Endodermal cell (in vitro differentiated cells): Measurements from ENCODE around the gene SMYD3. TPM values are rescaled to one million over a fixed set of nuclear protein-coding genes. Genes with fewer than 3 reads are reported as not detected.

Experiments
- DNase-seq: peaks from one replicate; pipeline ENCODE4 v3.0.0-alpha.2; 2017
- H3K27ac ChIP-seq: 2 replicates; pipeline ENCODE4 v1.5.1; 2013; ENCODE audit warnings: mild to moderate bottlenecking, low read depth, low read length, moderate library complexity
- H3K27me3 ChIP-seq: 2 replicates; pipeline ENCODE4 v1.6.1; 2013; ENCODE audit warnings: mild to moderate bottlenecking, low read length, moderate library complexity; ENCODE audit not compliant: insufficient read depth, control insufficient read depth, poor library complexity, severe bottlenecking
- H3K36me3 ChIP-seq: 2 replicates; pipeline ENCODE4 v1.7.0; 2013; ENCODE audit warnings: mild to moderate bottlenecking, low read length, moderate library complexity; ENCODE audit not compliant: control insufficient read depth, insufficient read depth
- H3K4me1 ChIP-seq: one replicate; pipeline ENCODE4 v1.7.0; 2013; ENCODE audit warnings: low read length; ENCODE audit not compliant: control insufficient read depth, insufficient read depth
- H3K4me3 ChIP-seq: 2 replicates; pipeline ENCODE4 v1.5.1; 2013; ENCODE audit warnings: mild to moderate bottlenecking, low read length, moderate library complexity
- H3K9ac ChIP-seq: 2 replicates; pipeline ENCODE4 v1.6.1; 2013; ENCODE audit warnings: mild to moderate bottlenecking, low read length, moderate library complexity; ENCODE audit not compliant: poor library complexity, severe bottlenecking; ENCODE audit errors: extremely low read depth
- H3K9me3 ChIP-seq: 2 replicates; pipeline ENCODE4 v1.6.1; 2013; ENCODE audit warnings: mild to moderate bottlenecking, low read length, moderate library complexity; ENCODE audit not compliant: control insufficient read depth
- H3K27ac Mint-ChIP-seq: 2 replicates; pipeline ENCODE4 v1.8.0; 2020; ENCODE audit warnings: mixed read lengths
- H3K27me3 Mint-ChIP-seq: 2 replicates; pipeline ENCODE4 v1.8.0; 2021; ENCODE audit warnings: mild to moderate bottlenecking, mixed read lengths; ENCODE audit not compliant: insufficient read depth
- H3K36me3 Mint-ChIP-seq: 2 replicates; pipeline ENCODE4 v1.8.0; 2020; ENCODE audit warnings: low read depth, mixed read lengths
- H3K4me1 Mint-ChIP-seq: 2 replicates; pipeline ENCODE4 v1.8.0; 2020; ENCODE audit warnings: mixed read lengths
- H3K4me3 Mint-ChIP-seq: 2 replicates; pipeline ENCODE4 v1.8.0; 2020; ENCODE audit warnings: mild to moderate bottlenecking, moderate library complexity, mixed read lengths
- H3K9me3 Mint-ChIP-seq: 2 replicates; pipeline ENCODE4 v1.8.0; 2020; ENCODE audit warnings: mild to moderate bottlenecking, mixed read lengths
- CTCF ChIP-seq: fragments of 200-600 bp; sonication (generic); conservative IDR thresholded peaks from 2 replicates; pipeline ENCODE4 v1.5.0; 2021; ENCODE audit warnings: antibody characterized with exemption, mild to moderate bottlenecking
- WGBS, 2 experiments: methylation state at CpG; one replicate each; pipeline versions ENCODE4 v1.1.5 to v1.1.7; 2013; ENCODE audit warnings: missing lambda C conversion rate in 2 of 2, mixed read lengths in 1 of 2; ENCODE audit not compliant: insufficient coverage in 1 of 2, insufficient read length in 1 of 2; 5-methylcytosine and 5-hydroxymethylcytosine counted together
- total RNA-seq, 2 donors: library from RNA; stranded (reverse); fragmentation: NEBNext Ultra II Directional in 1 of 2; extraction: Animal tissue kit (Norgen Biotek cat#: 25700) in 1 of 2; gene quantifications; 2 replicates in 1 of 2; 3 replicates in 1 of 2; pipeline ENCODE4 v1.2.1, GENCODE V29; 2021

The SMYD3 gene
- total RNA-seq, 2 donors from 2014 or later: 32.3 to 45.8 TPM

GRCh38 chr1:246512635-246513034 is 5.6 kb upstream of the SMYD3 start:
- no peak overlapping the region for H3K27ac ChIP-seq
- no peak overlapping the region for H3K9ac ChIP-seq
- peaks cover 15% of the 10 kb centered on the region for H3K9me3 ChIP-seq
- H3K4me1 ChIP-seq: no peaks in the 10 kb centered on the region
- no peak for DNase-seq
- no peak for TF ChIP-seq CTCF
- H3K4me3 Mint-ChIP-seq: no peak overlapping the region
- H3K27me3 ChIP-seq: no peaks in the 10 kb centered on the region
- H3K36me3 ChIP-seq: no peaks in the 10 kb centered on the region
- peaks cover 6% of the 10 kb centered on the region for H3K27me3 Mint-ChIP-seq
- WGBS, 2 experiments: 77 to 83% methylated on average over 8 to 10 of the region's 10 CpGs
- peaks cover 31% of the 10 kb centered on the region for H3K9me3 Mint-ChIP-seq
- H3K36me3 Mint-ChIP-seq: no peaks in the 10 kb centered on the region
- no peaks in the 10 kb centered on the region for H3K4me1 Mint-ChIP-seq
- H3K27ac Mint-ChIP-seq: no peak overlapping the region
- H3K4me3 ChIP-seq: no peak overlapping the region

GRCh38 chr1:246512230-246512629 is 5.2 kb upstream of the SMYD3 start:
- Histone ChIP-seq H3K27ac (no peak overlapping the region), H3K4me3 (no peak overlapping the region), H3K27me3 (no peaks in the 10 kb centered on the region), H3K36me3 (no peaks in the 10 kb centered on the region), H3K9me3 (peaks cover 15% of the 10 kb centered on the region), H3K9ac (no peak overlapping the region), H3K4me1 (no peaks in the 10 kb centered on the region)
- Mint-ChIP-seq H3K4me1 (no peaks in the 10 kb centered on the region), H3K9me3 (peaks cover 31% of the 10 kb centered on the region), H3K4me3 (no peak overlapping the region), H3K27me3 (peaks cover 6% of the 10 kb centered on the region), H3K36me3 (no peaks in the 10 kb centered on the region), H3K27ac (no peak overlapping the region)
- no peak for DNase-seq
- 92% methylated on average over 7 of the region's 7 CpGs; no CpG with 5 or more reads in 1 of the 2 experiments for WGBS, 2 experiments
- TF ChIP-seq CTCF: no peak

DNA sequence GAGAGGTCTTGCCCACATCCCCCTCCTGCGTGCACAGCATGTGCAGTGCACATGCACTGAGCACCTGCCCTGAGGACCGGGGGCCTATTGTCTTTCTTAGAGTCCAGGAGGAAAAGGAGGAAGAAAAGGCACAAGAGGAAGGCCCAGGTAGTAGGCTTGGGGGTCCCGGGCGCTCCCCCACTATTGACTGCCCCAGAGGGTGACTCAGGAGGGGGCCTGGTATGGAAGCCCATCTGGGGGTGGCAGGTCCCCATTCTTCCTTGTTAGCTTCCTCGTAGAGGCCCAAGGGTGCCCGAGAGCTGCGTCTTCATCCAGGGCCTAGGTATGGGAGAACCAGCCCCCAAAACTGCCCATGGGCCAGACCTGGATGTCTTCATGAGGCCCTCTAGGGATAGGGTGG is 4.1 kb upstream of the SMYD3 start:
- no peaks in the 10 kb centered on the region for H3K4me1 ChIP-seq
- Mint-ChIP-seq H3K4me1 (peaks cover 3% of the 10 kb centered on the region), H3K36me3 (no peaks in the 10 kb centered on the region), H3K9me3 (peaks cover 26% of the 10 kb centered on the region), H3K27me3 (peaks cover 10% of the 10 kb centered on the region), H3K4me3 (no peak overlapping the region), H3K27ac (no peak overlapping the region)
- H3K27ac ChIP-seq: no peak overlapping the region
- no peak overlapping the region for H3K9ac ChIP-seq
- DNase-seq: no peak
- no peak for TF ChIP-seq CTCF
- WGBS, 2 experiments: 91% methylated on average over 7 of the region's 7 CpGs; no CpG with 5 or more reads in 1 of the 2 experiments
- H3K36me3 ChIP-seq: no peaks in the 10 kb centered on the region
- H3K4me3 ChIP-seq: no peak overlapping the region
- peaks cover 11% of the 10 kb centered on the region for H3K9me3 ChIP-seq
- H3K27me3 ChIP-seq: no peaks in the 10 kb centered on the region
